ENCODE data around the gene KIRREL3.

The KIRREL3 gene

DNA sequence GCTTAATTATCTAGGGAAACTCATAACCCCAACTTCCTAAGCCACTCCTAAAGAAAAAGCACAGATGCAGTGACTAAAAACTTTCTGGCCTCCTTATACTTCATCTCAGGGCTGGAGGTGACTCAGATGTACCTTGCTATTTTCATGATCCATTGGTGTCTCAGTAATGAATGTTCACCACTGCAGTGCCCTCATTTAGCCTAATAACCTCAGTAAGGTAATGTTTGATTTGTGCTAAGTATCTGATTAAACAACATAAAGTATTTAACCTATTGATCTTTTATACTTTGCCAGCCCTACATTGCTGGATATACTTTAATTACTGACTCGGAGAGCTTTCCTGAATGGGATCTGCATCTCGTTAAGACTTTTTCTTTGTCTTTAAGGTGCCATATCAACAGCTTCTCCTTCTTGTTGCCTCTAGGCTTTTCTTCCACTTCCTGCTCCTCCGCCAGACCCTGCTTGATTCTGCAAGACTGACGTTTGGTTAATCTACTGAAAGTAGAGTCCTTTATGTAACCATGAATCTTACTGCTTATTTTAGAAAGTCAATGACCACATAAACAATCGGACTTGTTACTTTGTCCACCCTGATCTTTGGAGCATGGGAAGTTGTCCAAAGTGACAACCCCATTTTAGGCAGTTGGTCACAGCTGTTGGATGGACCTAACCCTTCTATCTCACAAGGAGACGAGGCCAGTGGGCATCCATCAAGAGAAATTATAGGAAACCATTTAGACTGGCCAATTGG is 342.1 kb downstream of the KIRREL3 start:
- DNase-seq = no peak

DNA sequence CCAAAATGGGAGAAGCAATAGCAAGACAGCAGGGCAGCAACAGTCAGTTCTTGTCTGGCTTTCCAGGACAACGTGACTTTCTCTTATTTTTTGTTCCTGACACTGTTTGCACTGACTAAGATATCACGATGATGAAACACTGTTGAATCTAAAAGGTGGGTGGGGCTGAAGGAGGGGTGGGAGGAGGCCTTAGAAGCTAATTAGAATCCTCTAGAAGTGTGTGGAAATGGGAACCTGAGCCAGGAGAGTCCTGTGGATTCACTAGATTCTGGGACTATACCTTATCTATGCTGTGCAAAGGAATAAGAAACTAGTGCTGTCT is 344.8 kb downstream of the KIRREL3 start:
- DNase-seq = peak; percentile 44

DNA sequence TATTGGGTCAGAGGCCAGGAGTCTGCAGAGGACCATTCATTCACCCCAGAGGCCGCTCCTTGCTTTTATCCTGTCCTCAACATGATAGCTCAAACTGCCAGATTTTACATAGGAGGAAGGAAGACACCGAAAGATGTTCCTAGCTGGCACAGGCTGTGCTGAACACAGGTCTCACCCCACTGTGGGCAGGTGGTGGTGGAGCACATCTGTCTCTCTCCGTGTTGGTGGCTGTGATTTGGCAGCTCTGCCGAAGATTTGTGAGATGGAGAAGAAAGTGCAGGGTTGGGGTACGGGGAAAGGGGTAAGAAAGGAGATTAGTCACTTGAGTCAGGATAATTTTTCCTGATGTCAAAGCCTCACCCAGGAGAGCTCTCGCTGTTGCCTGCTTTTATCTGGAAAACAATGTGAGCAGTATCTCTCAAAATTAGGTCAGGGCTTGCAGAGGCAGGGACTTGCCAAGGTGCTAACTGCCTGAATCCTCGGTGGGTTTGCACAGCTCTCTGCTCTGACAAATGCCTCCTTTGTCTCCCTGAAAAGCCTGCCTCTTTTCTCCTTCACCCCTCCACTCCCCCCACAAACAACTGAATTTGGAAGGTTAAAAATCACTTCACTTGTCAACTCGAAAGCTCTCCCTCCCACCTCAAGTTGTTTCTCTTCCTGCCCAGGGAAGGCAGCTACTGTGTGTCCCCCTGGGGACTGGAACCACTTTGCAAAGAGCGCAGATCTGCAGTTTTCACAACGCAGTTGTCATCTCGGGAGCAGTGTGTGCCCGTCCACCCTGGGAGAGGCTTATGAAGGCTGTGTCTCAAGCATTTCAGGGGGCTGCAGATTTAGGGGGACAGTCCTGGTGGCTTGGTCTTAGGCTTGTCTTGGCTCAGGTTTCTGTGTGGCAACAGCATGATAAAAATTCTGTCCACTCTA is 345.4 kb downstream of the KIRREL3 start:
- peak; percentile 70 for DNase-seq

DNA sequence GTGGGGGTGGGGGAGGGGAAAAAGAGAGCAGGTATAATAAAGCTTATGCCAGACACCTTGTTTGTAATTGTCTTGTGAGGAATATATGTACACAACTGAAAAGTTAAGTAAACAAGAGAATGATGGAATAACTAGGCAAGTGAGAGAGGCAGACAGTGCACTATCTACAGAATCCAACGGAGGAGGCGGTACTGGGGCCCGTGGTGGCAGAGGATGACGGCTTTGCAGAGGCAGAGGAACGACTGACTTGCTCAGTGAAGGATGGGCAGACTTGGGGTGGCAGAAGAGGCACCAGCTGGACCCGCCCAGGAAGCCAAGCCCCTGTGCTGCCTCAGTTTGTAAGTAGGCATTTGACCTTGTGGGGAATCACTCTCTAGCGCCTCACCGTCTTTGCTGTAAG is 347.5 kb downstream of the KIRREL3 start:
- peak; percentile 22 for DNase-seq

DNA sequence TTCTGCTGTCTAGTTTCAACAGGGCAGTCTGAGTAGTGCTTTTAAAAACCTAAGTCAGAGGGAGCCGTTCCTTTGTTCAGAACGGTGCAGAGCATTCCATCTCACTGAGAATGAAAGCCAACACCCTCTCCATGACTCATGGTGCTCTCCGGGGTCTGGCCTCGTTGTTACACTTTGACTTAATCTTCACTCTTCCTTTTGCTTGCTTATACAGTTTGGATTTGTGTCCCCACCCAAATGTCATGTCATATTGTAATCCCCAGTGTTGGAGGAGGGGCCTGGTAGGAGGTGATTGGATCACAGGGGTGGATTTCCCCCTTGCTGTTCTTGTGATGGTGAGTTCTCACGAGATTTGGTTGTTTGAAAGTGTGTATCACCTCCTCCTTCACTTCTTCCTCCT is 352.8 kb downstream of the KIRREL3 start:
- DNase-seq = no peak

DNA sequence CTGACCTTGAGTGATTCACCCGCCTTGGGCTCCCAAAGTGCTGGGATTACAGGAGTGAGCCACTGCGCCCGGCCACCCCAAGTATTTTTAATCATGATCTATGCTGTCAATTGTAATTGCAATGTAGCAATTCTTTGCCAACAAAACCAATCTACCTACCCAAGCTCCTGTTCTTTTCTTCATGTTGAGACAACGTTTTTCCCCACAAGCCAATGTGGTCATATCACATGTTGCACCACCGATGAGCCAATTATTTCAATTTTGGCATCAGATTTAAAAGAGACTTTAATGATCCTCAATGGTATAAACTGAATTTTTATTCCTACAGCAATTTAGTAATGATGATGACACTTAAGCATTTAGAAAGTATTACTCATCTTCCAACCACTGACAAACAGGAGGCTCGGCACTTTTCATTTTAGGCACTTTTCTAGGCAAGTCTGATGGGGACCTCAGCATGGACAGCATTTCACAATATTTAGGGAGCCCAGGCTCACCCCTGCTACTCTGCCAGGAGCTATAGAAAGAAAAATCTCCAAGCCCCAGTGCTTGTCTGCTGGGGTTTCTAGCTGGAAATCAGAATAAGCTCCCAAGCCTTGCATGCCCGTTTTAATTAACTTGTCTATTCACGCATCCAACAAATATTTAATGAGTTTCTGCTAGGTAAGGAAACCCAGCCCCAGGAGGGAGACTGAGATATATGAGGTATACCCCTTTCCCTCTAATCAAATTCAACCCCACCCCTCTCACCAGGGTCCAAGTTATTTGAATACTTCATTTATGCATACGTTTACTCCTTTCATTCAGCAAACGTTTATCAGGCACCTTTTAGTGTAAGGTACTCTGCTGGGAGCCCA is 353.6 kb downstream of the KIRREL3 start:
- no peak for DNase-seq

DNA sequence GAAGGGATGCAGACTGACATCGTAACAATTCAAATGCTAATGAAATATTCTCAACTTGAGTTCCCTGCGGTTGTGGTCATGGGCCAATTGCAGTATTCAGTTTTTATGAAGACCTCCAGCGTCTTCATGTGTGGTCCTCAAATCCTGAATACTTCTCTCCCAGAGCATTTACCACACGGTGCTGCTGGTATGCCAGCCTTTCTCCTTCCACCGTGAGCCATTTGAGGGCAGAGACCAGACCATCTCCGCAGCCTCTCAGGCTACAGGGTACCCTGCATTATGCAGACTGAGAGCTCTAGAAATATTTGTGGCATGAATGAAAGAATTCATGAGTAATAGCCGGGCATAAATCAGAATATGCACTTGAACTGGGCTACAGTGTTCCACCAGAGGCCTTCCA is 355.4 kb downstream of the KIRREL3 start:
- DNase-seq = no peak

DNA sequence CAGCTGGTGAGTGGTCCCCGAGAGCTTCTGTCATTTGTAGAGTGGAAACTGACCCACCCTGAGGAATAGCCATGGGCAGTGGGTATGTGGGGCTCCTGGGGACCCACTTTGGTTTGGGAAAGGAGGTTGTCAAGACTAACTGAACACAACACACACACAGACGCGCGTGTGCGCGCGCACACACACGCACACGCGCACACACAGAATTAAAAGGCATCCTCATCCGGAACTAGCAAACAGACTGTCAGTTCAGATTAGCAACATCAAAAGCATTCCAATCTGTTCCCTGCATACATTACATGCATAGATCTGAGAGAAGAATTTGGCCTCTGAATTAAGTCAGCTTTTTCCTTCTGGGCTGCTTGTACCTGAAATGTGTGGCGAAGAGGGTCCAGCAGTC is 360.4 kb downstream of the KIRREL3 start:
- DNase-seq = no peak

DNA sequence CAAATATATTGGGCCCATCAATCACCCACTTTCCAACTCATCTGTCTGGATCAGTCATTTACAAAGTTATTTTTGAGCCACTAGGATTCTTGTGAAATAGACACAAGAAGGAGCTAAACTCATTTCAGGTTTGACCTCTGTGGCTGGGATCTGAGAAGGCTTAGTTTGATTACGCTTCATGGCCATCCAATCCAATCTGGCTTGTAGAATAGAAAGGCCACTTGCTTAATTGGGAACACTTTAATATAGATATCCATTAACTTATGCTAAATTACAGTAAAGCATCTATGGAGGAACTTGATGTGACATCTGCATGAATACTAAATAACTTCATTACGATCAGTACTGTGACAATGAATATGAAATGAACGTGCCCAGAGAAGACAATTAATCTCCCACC is 360.9 kb downstream of the KIRREL3 start:
- no peak for DNase-seq

DNA sequence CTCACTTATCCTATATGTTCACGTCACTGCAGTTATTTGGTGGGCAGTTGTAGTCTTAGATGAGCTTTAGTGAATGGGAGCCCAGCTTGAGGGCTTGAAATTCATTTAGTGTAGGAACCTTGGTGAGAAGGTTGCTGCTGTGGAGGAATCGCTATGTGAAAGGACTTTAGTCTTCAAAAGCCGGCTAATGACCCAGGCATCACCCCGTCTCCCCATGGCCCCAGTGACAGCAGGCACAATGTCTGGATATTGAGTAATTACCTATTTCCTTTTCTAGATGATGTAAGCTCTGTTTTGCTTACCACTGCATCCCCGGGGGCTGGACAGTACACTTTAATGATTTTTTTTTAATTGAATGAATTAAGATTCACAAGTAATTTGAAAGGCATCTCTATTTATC is 361.9 kb downstream of the KIRREL3 start:
- DNase-seq = no peak

DNA sequence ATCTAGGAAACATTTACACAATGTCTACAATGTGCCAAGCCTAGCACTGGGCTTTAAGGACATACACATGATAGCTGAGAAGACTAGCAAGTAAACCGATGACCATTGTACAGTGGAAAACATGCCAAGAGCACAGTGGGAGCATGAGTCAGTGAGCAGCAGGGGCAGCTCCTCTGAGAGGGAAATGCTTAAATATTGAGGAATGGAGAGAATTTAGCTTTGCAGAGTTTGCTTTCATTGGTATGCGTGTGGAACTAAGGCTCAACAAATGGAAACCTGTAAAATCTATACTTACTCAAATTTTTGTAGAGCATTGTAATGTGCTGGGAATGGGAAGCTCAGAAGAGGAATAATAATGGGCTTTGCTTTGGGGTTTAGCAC is 362.8 kb downstream of the KIRREL3 start:
- DNase-seq = no peak

DNA sequence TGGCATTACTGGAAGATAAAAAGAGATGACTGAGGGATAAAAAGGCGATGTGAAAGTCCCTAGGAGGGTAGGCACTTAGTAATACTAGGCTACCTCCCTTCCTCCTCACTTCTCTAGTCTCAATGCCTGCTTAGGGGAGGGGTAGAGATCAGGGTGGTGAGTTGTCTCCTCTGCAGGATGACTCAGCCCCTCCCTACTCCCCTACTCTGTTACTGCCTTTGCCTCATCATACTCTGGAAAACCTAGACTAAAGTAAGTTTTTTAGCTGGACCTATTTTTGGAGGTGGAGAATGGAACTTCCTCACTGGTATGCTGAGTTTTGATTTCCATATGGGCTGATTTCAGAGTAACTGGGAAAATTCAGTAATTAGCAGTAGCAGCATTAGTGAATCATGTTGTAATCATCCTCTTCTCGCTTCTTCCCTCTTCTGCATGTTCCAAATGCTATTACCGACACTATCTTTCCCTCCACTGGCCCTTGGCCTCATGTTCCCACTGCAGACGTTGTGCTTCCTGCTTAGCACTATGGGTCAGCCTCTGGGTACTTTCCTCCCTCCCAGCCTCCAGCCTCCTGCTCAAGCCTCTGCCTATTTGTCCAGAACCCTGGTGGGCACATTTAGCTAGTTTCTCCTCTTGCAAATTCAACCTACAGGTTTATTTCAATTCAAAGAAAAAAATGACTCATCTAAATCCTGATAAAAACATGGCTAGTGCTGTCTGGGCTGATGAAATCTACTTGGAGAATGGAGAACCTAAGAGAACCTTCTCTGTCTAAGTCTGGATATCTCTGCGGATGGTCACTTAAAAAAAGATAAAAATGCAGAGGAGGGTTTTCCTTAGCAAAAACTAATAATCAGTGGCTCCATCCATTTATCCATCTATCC is 363.4 kb downstream of the KIRREL3 start:
- no peak for DNase-seq

DNA sequence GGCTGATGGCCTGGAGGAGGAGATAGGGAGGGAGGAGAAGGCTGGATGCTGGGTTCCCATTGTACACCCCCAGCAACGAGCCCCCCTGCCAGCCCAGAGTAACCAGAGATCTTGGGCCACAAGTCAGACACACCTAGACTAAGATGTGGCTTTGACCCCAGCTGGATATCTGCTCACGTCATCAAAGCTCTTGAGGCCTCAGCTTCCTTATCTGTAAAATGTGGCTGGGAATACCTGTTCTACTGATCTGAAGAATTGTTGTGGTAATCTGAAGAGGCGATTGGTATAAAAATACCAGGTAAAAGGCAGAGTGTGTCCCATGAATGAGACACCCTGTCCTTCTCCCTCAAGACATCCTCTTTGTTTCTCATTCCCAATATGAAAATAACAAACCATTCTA is 365.1 kb downstream of the KIRREL3 start:
- DNase-seq = no peak

DNA sequence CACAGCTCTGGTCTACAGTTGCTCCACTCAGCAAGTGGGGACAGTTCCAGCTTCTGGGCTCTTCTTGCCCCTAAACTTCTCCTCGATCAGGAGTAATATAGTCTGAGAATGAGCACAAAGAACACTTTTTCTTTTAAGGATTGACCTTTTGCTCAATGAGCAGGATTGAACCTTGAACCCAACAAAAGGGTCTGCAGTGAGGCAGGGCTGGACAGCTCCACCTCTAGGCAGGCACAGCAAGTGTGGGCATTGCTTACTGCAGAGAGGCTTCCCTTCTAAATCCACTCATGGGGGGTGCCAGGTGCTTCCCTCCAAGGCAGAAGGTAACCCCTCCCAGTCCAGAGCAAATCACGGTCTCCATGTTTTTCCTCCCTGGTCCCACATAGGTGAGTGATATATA is 365.6 kb downstream of the KIRREL3 start:
- no peak for DNase-seq

DNA sequence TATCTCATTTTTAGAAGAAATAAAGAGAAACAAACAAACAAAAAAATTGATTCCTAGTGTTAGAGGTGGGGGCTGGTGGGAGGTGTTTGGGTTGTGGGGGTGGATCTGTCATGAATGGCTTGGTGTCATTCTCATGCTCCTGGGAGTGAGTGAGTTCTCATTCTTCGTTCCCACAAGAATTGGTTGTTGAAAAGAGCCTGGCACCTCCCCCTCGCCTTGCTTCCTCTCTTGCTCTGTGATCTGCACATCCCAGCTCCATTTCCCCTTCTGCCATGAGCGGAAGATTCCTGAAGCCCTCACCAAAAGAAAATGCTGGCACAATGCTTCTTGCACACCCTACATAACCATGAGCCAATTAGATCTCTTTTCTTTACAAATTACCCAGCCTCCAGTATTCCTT is 367.2 kb downstream of the KIRREL3 start:
- no peak for DNase-seq

DNA sequence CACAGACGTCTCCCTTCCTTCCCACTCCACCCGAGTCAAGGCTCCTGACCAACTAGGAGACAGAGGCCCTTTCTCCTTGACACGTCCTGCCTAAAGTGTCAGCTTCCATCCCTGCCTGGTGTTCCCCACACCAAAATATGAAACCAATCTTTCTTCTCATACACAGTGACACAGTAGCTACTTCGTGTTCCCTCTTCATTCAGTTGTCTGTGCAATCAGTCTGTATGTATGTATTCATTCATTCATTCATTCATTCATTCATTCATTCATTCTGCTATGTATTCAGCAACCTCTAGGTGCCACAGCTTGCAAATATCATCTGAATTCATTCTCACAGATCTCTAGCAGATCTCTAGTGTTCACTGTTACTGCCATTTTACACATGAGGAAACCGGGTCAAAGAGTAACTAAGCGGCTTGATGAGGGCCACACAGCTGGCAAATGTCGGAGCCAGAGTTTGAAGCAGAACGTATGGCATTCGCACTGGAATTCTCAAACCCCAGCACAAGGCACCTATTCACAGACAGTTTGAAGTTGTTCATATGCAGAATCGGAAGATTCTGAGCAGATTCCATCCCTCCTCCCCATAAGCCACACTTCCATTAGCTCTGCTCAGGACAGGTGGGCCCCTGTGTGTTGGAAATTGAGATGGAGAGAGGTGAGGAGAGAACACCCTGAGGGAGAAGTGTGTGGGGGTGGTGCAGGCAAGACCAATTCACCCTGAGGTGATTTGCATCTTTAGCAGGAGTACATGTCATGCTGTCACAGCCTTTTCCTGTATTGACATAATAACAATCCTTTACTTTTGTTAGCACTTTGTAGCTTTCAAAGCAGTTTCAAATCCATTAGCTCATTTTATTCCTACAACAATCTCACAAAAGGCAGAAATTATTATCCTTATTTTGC is 369.4 kb downstream of the KIRREL3 start:
- DNase-seq = peak; percentile 13

DNA sequence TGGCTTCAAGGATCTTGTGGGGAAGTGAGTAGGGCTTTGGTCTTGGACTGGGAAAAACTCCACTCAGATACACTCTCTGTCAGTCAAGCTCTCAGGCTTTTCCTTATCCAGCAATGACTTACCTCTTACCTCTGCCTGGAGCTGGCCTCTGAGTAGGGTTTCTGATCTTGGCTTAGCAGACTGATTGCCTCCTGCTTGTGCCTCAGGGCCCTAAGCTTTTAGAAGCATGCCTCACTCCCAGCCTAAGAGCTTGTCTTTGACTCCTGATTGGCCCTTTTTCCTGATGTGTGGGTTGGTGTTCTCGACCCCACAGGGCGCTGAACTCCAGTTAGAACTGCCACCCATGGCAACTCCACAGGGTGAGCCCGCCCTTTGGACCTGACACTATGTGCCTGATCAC is 370.1 kb downstream of the KIRREL3 start:
- no peak for DNase-seq

DNA sequence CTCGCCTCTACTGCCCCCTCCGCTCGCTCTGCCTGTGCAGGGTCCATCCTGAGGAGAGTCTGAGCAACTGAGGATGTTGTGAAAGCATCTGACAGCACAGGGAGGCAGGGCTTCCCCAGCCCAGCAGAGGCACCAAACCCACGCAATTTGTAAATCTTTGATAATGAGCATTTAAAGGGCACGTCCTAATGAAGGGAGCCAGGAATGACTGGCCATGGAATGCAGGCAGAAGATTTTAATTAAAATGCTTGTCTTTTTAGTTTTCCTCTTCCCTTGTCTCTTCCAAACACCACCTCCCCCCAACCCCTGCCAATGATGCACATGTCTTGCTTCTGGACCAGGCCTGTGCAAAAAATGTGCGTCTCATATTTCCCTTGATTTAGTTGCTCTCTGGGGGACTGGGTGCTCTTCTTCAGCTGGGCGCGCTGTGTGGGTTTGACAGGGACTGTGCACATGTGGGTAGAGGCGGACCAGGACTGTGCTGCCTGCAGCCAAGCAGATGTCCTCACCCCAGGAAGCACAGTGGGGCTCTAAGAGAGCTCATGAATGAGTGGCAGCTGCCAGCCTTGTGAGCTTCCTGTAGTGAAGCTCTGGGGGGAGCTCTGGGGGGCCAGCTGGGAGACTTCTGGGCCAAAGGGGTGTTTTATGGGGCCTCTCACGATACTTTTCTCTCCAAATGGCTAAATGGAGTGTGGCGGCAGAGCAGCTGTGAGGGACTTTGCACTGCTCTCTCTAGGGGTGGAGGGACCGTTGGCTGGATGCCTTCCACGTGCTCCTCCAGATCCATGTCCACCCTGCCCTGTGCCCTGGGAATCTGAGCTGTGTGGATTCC is 371.6 kb downstream of the KIRREL3 start:
- DNase-seq = peak; percentile 96

DNA sequence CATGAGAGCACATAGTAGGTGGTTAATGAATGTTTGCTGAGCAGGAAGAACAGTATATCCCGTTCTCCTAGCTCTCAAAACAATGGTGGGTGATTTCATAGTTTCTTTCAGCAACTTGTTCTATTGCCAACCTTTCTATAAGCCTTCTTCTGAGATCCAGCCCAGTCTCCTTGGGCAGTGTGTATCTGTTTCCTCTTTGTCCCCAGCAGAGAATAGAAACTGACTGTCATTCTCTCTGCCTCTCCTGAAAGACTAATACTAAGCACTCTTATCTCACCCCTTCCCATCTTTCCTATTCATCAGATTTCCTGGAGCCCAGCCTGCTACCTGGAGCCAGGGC is 372.1 kb downstream of the KIRREL3 start:
- DNase-seq = no peak

DNA sequence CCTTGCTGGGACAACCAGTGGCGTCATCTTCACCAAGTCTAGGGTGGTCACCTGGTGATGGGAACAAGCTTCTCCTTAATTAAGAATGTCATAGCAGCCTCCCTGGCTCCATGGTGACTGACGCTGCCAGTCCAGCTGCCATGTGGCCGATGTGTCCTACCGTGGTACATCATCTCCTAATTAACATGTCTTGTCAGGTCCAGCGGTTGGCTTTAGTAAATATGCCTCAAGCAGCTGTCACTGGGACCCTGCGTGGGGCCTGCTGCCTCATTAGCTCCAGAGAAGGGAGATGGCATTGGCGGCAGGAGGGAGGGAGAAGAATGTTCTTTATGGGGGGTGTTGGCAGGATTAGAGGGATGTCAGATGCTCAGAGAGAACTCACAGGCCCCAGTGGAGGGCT is 373.1 kb downstream of the KIRREL3 start:
- DNase-seq = no peak

DNA sequence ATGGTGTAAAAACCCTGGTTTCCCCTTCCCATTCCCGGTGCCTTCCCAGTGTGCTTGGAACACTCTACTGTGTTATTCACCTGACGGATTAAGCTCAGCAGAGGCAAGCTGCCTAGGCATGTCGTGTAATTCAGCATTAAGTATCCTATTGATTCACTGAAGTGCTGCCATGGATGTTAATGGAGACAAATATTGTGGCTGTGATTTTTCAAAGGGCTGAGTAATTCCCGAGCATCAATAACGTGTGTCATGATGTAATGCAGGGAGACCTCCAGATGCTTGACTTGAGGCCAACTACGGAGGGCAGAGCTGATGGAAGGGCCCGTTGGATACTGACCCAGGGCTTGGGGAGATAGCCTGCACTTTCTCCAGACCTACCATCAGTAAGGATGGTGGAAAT is 376.1 kb downstream of the KIRREL3 start:
- peak; percentile 60 for DNase-seq
